Pancreas (tissue), 10 donors: Measurements from ENCODE around the gene PRPF38A. TPM values are rescaled to one million over a fixed set of nuclear protein-coding genes. Genes with fewer than 3 reads are reported as not detected.
A peak's percentile ranks its signal among the peaks of the same experiment; 100 is the strongest.

Source experiments
- ATAC-seq, 4 donors: fragments of 200-7000 bp; cut with Tn5 transposase; one replicate each; pipeline versions ENCODE4 v1.8.0 to v1.9.1; 2020; ENCODE audit warnings: mild to moderate bottlenecking in 4 of 4, moderate library complexity in 4 of 4
- DNase-seq, 6 donors: peaks; one replicate each; pipeline ENCODE4 v3.0.0-alpha.2; 2020
- FAIRE-seq: peaks from 2 replicates; lab custom pipeline; 2012; peaks lifted over from hg19 to GRCh38; lab: Jason Lieb, UNC
- H3K27ac ChIP-seq, 4 donors: fragments of 200-600 bp; sonication (generic); 1 replicate in 3 of 4; 2 replicates in 1 of 4; pipeline versions ENCODE4 v1.5.0 to v1.8.0; 2020
- H3K27me3 ChIP-seq, 4 donors: fragments of 200-600 bp; one replicate each; pipeline ENCODE4 v1.8.0; 2021
- H3K36me3 ChIP-seq, 3 donors: fragments of 200-600 bp; sonication (generic) in 1 of 3; one replicate each; pipeline versions ENCODE4 v1.5.0 to v1.8.0; 2020 to 2021
- H3K4me1 ChIP-seq, 3 donors: fragments of 200-600 bp; one replicate each; pipeline ENCODE4 v1.8.0; 2021
- H3K4me3 ChIP-seq, 4 donors: fragments of 200-600 bp; sonication (generic) in 2 of 4; one replicate each; pipeline versions ENCODE4 v1.5.0 to v1.8.0; 2020 to 2021
- H3K9me3 ChIP-seq, 4 donors: fragments of 200-600 bp; one replicate each; pipeline ENCODE4 v1.8.0; 2021
- CTCF ChIP-seq, 4 donors: fragments of 200-600 bp; sonication (generic) in 3 of 4; IDR thresholded peaks; one replicate each; pipeline versions ENCODE4 v1.5.0 to v1.8.0; 2021; ENCODE audit warnings: antibody characterized with exemption in 4 of 4
- WGBS, 2 donors: extraction: QIAGEN DNeasy Blood & Tissue Kit; methylation state at CpG; one replicate each; pipeline ENCODE4 v1.1.7; 2013; 5-methylcytosine and 5-hydroxymethylcytosine counted together
- intact Hi-C, 3 donors: fragments of 100-400 bp; cut with DNase I; formaldehyde crosslinking; loops; one replicate each; pipeline versions ENCODE4 v1.11.1 to v1.14.2; 2022
- polyA plus RNA-seq, 2 donors: library from polyadenylated mRNA; stranded (reverse); fragments of 200-250 nt; gene quantifications; one replicate each; pipeline ENCODE4 v1.2.3, GENCODE V29; 2013
- total RNA-seq, 6 donors: library from RNA; stranded (reverse); fragmentation: NEBNext Ultra II Directional in 4 of 6; extraction: Animal tissue kit (Norgen Biotek cat#: 25700) in 4 of 6; gene quantifications; one replicate each; pipeline versions ENCODE4 v1.2.1 to v1.2.4, GENCODE V29; 2021 to 2023
- donor health status: healthy with polysubstance abuse.
- donor health status: DM: no; HTN: no; CAD: no; lungs with moderate emphysema.
- donor health status: DM: no; HTN: no; CAD: no.
- donor health status: control.
- donor health status: control.
- donor health status: Bipolar disorder and iron deficiency.
- donor health status: DM: yes; HTN: yes; CAD: no.
- donor health status: DM: no; HTN: no; CAD: no.
- donor health status: DM: no; HTN: no; CAD: no.
- donor health status: DM: yes; HTN: yes; CAD: no.

The PRPF38A gene
- total and polyA plus RNA-seq, 8 donors: 7.8 to 25.6 (median 16.0) TPM

- peaks cover 0 to 14% (median 9%) of the 10 kb centered on the region in 3 donors for H3K36me3 ChIP-seq
- H3K4me3 ChIP-seq: peak overlapping the region; percentile 62 to 83 (median 78)
- no peak for TF ChIP-seq CTCF (IDR thresholded peaks at IDR 0.05)
- H3K27me3 ChIP-seq: no peaks in the 10 kb centered on the region
- peak overlapping the region; percentile 79 to 91 (median 85) for H3K27ac ChIP-seq
- H3K9me3 ChIP-seq: no peaks in the 10 kb centered on the region
- DNase-seq (no peak), FAIRE-seq (no peak), ATAC-seq (peak in 2 of 4 donors; percentile 1 to 2)
- 1 to 3% methylated on average over 8 of the region's 8 CpGs for WGBS, 2 donors
- intact Hi-C loops: no loop called here
- H3K4me1 ChIP-seq: peaks cover 12 to 20% (median 14%) of the 10 kb centered on the region in 3 donors
These were observed 555 bp downstream of the PRPF38A start for GRCh38 chr1:52404975-52405338.

DNA sequence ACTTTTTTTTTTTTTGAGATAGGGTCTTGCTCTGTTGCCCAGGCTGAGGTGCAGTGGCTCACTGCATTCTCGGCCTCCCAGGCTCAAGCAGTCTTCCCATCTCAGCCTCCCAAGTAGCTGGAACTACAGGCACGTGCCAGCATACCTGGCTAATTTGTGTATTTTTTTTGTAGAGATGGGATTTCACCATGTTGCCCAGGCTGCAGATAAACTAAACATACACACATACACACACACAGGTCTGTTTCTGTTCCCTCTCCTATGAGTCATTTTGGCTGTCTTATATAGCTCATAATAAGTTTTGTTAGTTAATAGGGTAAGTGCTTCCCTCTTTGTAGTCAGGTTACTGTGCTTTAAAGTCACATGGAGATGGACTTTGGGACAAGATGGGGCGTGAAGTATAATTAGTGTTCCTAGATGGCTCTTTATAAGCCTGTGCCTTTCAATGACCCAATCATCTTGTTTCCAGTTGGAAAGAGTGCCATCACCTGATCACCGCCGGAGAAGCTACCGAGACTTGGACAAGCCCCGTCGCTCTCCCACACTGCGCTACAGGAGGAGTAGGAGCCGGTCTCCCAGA is 9.1 kb downstream of the PRPF38A start:
- ATAC-seq (no peak), DNase-seq (no peak), FAIRE-seq (peak; percentile 51)
- Histone ChIP-seq H3K27me3 (no peaks in the 10 kb centered on the region), H3K4me3 (no peak overlapping the region), H3K9me3 (no peaks in the 10 kb centered on the region), H3K27ac (no peak overlapping the region), H3K4me1 (no peaks in the 10 kb centered on the region), H3K36me3 (peaks cover 4 to 87% (median 33%) of the 10 kb centered on the region in 3 donors)
- TF ChIP-seq CTCF (IDR thresholded peaks at IDR 0.05): no peak
- 95 to 96% methylated on average over 10 of the region's 10 CpGs for WGBS, 2 donors
- intact Hi-C loops: no loop called here

- H3K27me3 ChIP-seq: no peaks in the 10 kb centered on the region
- DNase-seq: no peak
- intact Hi-C loops: no loop called here
- ATAC-seq: no peak
- H3K4me1 ChIP-seq: no peaks in the 10 kb centered on the region
- FAIRE-seq: no peak
- TF ChIP-seq CTCF (IDR thresholded peaks at IDR 0.05): no peak
- no peaks in the 10 kb centered on the region for H3K9me3 ChIP-seq
- H3K4me3 ChIP-seq: no peak overlapping the region
- peaks cover 4 to 83% (median 24%) of the 10 kb centered on the region in 3 donors for H3K36me3 ChIP-seq
- H3K27ac ChIP-seq: no peak overlapping the region
These were observed 10.5 kb downstream of the PRPF38A start for GRCh38 chr1:52414942-52415341.

- WGBS, 2 donors: 88 to 89% methylated on average over 2 of the region's 2 CpGs
- no peak for DNase-seq
- Histone ChIP-seq H3K4me1 (no peaks in the 10 kb centered on the region), H3K36me3 (peaks cover 4 to 74% (median 15%) of the 10 kb centered on the region in 3 donors), H3K27ac (no peak overlapping the region), H3K27me3 (no peaks in the 10 kb centered on the region), H3K4me3 (no peak overlapping the region), H3K9me3 (no peaks in the 10 kb centered on the region)
- no peak for ATAC-seq
- no peak for FAIRE-seq
- TF ChIP-seq CTCF (IDR thresholded peaks at IDR 0.05): no peak
- intact Hi-C loops: no loop called here
These were observed 12.4 kb downstream of the PRPF38A start for GRCh38 chr1:52416811-52417210.

- Histone ChIP-seq H3K27ac (no peak overlapping the region), H3K4me1 (no peaks in the 10 kb centered on the region), H3K36me3 (peaks cover 0 to 48% (median 0%) of the 10 kb centered on the region in 3 donors), H3K27me3 (no peaks in the 10 kb centered on the region), H3K9me3 (no peaks in the 10 kb centered on the region), H3K4me3 (no peak overlapping the region)
- no peak for ATAC-seq
- no peak for DNase-seq
- TF ChIP-seq CTCF (IDR thresholded peaks at IDR 0.05): no peak
- 94% methylated on average over 1 of the region's 1 CpG for WGBS, 2 donors
- intact Hi-C loops: no loop called here
- FAIRE-seq: peak; percentile 54
These were observed 16.3 kb downstream of the PRPF38A start for GRCh38 chr1:52420713-52421112.
